Measurements from ENCODE around the gene PDGFRA. TPM values are rescaled to one million over a fixed set of nuclear protein-coding genes. Genes with fewer than 3 reads are reported as not detected.
"Not testable (repeated sequence)": the region's sequence is repeated elsewhere in the genome, so short reads cannot be mapped to it uniquely, and the experiment has no call there.

Gene PDGFRA
- total RNA-seq, 1 experiment from 2014 or later, result 18.0 TPM

DNA sequence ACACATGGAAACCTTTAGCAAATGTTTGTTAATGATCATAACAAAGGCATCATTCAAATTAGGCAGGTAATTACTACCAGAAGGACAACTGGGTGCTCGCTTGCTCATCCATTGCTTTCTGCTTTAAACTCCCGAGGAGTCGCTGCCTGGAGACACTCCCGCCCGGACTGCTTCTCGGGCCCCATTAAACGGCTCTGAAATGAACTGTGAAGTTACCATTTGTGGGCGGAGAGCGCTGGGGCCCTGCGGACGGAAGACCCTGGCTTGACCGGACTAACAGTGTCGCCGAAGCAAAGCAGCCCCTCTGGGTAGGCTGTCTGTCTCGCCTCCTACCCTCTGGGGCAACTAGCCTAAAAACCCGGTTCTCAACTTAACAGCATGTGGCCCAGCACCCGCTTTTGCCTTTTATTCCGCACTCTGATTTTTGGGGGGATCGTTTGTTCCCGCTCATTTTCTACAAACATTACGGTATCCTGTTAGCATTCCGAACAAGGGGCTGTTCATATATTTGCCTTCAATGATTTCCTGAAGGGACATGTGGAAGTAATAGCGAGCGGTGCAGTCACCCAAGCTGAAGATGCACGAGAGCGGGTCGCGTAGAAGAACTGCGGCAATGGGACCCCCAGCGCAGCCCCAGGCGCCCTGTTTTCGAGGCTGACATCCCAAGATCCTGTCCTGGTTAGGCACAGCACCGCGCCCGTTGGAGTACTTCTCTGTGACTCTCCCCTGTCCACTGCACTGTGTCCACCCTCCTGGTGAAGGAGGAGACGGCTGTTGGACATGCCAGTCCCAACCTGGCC, 1.6 kb upstream of the PDGFRA start:
- DNase-seq (ENCODE audit: low read depth), result peak; percentile 76

DNA sequence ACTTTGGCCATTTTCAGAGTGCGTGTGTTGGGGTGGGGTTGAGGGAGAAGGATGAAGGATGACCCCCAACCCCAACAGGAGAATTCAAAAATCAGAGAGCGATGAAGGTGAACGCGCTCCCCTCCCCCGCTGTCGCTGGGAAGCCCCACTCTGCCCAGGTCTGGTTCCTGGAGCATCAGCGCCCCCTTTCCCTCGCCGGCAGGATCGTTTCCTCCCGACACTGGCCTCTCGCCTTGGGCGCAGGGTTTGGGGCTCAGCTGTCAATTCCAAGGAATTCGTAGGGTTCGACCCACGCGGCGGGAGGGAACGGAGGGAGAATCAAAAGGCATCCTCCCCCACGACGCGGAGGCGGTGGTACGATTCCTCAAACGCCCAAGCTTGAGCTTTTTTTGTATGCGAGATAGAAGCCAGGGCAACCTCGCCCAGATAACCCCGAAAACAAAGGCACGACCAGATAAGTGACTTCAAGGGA, 1.0 kb upstream of the PDGFRA start:
- DNase-seq (ENCODE audit: low read depth), result peak; percentile 70

DNA sequence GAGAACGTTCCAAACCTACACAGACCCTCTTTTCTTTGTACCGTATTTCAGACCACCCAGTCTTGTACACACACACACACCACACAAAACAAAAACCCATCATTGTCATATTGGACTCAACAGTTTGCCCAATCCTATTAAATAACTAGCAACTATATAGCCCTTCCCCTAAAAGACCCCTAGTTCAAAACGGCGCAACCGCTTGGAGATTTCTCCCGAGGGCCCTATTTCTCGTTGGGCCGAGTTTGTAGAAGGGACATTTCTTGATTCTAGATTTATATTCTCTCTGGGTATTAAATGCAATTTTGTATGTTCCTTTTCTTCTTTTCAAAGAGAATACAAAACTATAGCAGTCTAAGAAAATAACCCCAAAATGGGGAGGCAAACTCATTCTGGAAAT, 547 bp upstream of the PDGFRA start:
- no peak for DNase-seq (ENCODE audit: low read depth)

DNA sequence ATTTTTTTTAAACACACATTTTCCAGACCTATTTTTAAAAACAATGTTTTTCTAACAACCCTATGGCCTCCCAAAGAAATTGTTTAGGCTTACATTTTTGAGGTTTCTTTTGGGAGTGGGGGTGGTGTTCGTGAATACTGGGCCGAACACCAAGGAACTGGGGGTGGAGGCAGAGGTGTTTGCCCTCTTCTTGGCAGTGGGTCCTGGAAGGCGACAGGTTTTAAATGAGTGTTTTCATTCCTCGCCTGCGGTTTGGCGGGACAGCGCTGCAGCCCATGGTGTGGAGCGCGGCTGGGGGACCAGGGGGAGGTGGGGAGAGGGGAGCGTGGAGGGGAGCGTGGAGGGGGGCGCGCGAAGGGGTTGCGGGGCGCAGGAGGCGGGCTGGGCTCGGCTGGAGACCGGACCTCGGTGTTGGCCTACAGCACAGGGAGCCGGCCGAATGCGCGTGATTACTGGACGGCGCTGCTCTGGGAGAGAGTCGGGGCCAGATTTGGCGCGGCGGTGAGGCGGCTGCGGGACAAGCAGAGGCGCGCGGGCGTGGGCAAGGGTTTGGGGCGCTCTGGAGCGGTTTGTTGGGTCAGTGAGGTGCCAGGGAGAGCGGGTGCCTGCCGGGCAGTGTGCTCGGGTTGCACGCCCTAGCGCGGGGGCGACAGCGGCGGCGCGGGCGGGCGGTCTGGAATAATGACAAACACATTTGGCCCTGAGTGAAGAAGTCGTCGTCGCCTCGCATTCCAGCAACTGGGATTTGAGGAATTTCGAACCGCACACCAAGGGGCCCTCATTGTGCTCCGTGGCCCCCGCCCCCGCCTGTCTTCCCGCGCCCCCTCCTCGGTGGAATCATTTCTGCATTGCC, 764 bp downstream of the PDGFRA start:
- DNase-seq (ENCODE audit: low read depth), result peak; percentile 16

DNA sequence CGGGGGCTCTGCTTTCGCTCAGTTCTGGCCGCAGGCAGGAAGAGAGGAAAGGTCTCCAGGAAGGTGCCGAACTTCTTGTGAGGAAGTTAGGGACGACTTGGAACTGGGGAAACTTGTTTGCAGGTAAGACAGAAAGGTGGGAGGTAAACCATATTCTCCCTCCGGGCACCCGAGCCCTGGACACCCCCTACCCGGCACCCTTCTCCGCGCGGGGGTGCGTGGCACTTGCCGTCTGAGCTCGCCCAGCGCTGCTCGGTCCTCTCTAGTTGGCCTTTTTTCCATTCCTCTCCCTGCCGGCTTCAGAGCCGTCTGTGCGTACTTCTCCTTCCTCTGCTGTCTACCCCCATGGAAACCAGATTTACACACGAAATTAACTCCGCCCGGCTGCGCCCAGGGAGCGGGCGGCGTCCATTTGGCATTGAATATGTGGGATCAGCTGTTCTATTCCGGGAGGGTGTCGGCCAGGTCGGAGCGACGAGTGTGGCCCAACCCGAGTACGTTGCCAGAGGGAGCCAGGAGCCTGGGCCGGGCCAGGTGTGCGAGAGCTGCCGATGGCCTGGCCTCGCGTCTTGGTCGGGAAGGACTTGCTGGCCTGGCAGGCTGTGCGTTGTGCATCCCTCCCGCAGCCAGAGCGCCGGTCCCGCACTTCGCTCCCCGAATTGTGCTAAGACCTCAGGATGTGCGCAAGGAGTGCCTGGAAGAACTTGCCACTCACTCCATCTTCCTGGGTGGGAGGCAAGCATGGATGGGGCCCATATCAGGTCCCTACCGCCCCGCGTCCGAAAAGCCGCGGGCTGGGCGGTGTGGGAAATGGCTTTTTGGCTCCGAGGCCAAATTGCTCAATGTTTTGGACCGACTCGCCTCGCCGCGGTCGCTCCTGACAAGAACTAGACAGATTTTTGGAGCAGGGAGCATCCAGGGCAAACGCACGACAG, 1.7 kb downstream of the PDGFRA start:
- DNase-seq (ENCODE audit: low read depth), result peak; percentile 47

DNA sequence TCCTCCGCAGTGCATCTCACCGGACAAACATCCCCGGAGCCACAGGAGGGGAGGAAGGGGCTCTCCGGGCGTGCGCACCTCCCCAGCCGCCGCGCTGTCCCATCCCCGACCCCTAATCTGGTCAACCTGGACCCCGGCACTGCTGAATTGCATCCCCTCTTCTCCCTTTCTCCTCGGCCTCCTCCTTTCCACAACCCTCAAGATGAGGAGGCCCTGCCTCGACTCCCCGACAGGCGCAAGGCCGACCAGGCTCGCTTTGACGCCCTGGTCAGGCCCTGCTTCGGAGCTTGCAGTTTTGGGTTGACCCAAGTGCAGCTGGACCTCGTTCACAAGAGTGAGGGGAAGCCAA, 2.3 kb downstream of the PDGFRA start:
- DNase-seq (ENCODE audit: low read depth), result no peak

DNA sequence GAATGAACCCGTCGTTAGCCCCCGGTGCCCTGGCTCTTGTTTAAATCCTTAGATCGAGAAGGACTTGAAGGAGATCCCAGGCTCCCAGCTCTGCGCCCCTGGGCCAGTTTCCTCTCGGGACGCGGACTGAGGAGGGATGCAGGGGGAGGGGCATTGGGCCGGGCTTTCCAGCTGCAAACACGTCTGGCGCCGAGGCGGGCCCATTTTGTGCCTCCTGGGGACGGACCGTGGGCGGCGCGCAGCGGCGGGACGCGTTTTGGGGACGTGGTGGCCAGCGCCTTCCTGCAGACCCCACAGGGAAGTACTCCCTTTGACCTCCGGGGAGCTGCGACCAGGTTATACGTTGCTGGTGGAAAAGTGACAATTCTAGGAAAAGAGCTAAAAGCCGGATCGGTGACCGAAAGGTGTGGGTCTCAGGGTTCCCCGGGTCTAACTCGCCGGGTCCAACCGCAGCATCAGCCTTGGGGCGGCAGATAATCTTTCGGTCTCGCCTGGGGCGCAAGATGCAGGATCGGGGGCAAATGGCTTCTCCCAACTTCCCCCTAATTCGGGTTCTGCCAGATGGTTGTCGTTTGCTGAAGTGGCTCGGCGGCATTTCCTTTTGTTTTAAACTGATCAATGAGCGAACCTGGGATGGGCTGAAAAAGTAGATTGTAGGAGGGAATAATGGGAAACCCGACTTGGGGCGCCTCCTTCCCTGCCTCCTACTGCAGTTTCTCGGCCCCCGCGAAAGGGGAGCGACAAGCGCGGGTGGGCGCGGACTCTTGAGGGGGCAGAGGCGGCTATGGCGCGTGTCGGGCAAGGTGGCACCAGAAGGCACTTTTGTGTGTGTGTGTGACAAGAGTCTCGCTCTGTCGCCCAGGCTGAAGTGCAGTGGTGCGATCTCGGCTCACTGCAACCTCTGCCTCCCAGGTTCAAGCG, 2.9 kb downstream of the PDGFRA start:
- peak; percentile 63 for DNase-seq (ENCODE audit: low read depth)

DNA sequence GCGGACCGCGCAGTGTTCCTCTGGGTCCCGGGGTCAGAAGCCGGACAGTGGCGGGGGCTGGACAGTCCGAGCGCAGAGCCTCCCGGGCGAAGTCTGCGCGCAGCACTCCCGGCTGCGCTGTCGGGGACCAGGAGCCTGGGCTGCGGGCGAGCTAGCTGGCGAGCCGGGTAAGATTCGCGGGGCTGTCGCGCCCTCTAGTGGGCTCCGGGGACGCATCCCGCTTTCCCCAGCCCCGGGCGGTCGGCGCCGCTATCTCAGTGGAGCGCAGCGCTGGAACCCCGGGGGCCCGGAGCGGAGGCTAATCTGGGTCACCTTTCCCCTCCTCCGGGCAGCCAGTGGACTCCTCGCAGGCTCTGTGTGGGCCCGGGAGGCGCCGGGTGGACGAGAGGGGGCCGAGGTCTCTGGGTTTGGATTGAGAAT, 4.2 kb downstream of the PDGFRA start:
- peak; percentile 83 for DNase-seq (ENCODE audit: low read depth)

DNA sequence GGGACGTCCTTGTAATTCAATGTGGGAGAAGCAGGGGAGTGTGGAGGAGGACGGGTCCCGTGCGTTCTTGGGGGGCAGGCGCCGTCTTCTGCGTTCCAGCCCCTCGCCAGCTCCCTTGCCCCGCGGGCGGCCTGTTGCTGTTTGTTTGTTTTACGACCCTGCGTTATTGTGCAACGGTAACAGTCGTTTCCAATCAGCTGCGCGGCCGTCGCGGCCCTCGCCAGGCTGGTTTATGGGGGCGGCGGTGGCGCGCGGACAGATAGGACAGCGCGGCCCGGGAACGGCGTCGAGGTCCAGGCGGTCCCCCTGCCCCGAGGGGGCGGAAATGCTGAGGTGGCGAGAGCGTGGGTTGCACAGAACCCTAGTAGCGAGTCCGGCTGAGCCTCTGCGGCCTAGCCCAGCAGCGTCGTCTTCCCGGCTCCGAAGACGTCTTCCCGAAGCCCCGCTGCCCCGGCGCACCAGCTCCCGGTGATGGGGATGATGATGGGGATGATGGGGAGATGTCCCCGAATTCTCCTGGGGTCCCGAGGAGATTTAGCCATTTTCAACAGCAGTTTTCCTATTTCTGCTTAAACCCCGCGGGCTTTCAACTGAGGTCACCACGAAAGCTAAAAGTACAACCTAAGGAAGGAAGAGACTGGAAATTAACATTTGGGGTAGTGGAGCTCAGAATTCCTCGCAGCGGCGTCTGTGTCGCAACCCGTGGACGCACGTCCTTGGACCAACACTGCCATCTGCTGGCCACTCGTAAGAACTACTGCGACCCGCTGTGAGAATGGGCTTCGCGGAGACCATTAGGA, 4.8 kb downstream of the PDGFRA start:
- DNase-seq (ENCODE audit: low read depth), result peak; percentile 74

DNA sequence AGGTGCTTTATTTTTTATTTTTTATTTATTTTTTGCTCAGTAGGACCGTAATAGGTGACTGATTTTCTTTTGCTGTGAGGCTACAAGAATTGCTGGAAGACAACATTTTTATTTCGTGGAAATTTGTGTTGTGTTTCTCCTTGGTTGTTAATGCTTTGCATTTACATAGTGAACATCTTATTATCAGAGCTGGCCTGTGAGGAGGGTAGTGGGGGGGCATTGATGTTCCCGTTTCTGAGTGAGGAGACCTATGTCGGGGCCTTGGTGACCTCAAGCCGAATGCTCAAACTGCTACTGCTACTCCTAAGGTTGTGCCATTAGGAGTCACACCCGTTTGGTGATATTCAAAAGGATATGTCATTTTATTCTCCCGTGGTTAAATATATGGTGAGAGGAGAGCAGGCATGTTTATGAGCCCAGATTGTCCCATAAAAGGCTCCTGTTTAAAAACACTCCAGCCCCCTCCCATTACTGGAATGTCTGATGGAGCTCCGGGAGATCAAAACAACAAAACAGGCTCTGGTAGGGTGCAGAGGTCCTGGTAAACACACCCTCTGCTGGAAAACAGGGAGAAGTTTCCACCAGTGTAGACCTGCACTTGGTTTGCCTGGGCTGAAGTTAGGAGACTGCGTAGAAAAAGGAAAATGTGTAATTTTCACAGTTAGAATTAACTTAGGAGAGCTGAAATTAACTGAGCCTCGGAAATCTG, 5.6 kb downstream of the PDGFRA start:
- DNase-seq (ENCODE audit: low read depth), result no peak

DNA sequence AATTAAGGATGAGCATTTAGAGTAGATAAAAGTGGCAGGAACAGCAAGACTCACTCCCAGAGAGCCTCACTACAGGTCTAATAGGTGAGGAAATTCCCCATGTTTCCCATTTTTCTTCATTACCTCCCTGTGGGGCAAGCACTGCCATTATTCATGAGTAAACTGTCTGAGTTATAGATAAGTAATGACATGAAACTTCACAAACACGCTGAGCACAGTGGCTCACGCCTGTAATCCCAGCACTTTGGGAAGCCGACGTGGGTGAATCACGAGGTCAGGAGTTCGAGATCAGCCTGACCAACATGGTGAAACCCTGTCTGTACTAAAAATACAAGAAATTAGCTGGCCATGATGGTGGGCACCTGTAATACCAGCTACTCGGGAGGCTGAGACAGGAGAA, 7.2 kb downstream of the PDGFRA start:
- not testable (repeated sequence) for DNase-seq (ENCODE audit: low read depth)

DNA sequence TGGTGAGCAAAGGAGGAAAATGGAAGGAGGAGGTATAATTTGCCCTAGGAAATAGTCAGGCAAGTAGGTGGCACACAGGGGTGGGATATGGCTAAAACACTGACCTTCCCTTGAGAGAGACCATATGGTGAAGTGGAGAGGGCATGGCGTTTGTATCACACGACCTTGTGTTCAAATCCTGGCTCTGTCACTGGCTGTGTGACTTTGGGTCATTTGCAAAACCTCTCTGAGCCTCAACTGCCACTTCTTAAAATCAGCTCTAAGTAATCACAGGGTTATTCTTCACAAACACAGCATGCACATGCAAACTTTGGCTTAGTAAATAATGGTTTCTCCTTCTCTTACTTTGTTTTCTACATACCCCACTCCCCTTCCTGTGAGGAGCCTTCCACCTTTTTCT, 8.7 kb downstream of the PDGFRA start:
- no peak for DNase-seq (ENCODE audit: low read depth)

DNA sequence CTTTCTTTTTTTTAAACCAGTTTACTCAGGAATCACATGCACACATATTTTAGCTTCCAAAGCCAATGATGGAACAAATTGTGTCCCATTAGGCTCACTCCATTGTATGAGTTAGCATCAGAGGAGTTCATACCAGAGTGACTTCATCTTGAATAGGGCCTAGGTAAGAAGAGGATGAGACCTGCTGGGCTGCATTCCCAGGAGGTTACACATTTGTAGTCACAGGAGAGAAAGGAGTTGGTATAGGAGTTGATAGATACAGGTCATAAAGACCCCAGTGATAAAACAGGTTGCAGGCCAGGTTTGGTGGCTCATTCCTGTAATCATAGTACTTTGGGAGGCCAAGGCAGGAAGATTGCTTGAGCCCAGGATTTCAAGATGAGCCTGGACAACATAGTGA, 9.3 kb downstream of the PDGFRA start:
- no peak for DNase-seq (ENCODE audit: low read depth)

DNA sequence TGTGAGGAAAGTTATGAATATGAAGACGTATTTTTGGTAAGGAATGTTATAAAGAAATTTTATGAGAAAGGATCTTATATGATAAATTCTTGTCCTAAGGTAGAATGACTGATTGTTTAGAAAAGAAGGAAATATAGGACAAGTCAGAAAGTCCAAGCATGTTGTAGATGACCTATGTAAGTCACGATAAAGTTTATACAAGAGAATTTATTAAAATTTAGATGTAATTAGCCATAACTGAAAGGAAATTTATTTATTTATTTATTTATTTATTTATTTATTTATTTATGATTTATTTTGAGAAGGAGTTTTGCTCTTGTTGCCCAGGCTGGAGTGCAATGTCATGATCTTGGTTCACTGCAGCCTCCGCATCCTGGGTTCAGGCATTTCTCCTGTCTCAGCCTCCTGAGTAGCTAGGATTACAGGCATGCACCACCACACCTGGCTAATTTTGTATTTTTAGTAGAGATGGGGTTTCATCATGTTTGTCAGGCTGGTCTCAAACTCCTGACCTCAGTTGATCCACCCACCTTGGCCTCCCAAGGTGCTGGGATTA, 12.3 kb downstream of the PDGFRA start:
- peak; percentile 23 for DNase-seq (ENCODE audit: low read depth)

DNA sequence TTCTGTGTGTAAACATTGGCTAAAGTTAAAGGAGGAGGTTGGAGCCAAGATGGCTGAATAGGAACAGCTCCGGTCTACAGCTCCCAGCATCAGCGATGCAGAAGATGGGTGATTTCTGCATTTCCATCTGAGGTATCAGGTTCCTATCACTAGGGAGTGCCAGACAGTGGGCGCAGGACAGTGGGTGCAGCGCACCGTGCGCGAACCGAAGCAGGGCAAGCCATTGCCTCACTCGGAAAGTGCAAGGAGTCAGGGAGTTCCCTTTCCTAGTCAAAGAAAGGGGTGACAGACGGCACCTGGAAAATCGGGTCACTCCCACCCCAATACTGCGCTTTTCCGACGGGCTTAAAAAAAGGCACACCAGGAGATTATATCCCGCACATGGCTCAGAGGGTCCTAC, 14.4 kb downstream of the PDGFRA start:
- DNase-seq (ENCODE audit: low read depth), result not testable (repeated sequence)

DNA sequence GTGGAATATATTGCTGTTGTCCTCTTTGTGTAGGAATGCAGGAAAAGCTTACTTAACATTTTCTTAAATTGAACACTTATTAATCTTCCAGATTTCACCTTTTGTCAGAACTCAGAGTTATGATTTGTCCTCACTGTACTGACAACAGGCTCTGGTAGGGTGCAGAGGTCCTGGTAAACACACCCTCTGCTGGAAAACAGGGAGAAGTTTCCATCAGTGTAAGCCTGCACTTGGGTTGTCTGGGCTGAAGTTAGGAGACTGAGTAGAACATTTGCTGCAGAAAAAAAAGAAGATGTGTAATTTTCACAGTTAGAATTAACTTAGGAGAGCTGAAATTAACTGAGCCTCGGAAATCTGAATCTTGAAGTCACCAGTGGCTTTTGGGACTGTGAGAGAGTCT, 23.2 kb downstream of the PDGFRA start:
- DNase-seq (ENCODE audit: low read depth), result not testable (repeated sequence)

DNA sequence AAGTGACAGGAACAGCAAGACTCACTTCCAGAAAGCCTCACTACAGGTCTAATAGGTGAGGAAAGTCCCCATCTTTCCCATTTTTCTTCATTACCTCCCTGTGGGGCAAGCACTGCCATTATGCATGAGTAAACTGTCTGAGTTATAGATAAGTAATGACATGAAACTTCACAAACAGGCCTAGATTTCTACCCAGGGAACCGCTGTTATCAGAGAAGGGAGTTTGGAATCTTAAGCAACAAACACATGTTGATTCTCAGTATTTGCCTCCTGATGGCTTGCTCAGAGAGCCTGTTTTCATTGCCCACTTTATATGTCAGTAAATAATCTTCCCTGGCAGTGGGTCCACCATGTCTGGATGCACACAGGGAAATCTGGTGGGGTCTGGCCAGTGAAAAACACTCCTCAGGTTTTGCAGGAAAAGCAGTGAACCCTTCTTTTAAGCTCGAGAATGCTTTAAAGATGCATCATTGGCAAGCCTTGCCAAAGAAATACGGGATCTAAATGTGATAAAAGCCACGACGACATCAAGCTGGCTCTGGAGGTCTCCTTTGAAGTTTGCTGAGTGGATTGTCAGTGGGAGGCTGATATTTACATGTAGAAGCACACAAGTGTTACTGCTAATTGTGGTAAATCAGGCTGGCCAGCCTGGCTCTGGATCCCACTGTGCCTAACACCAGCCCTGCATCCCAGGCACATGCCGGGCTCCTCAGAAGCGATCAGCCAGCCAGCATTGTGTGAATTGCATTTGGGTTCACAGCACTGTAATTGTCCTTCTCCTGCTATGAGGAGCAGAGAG, 25.2 kb downstream of the PDGFRA start:
- peak; percentile 6 for DNase-seq (ENCODE audit: low read depth)

DNA sequence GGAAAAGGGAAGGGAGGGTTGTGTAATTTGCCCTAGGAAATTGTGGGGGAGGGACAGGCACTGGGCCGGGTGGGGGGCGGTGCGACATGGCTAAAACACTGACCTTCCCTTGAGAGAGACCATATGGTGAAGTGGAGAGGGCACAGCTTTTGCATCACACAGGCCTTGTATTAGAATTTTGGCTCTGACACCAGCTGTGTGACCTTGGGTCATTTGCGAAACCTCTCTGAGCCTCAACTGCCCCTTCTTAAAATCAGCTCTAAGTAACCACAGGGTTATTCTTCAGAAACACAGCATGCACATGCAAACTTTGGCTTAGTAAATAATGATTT, 25.8 kb downstream of the PDGFRA start:
- no peak for DNase-seq (ENCODE audit: low read depth)
